Vagina (tissue), 2 donors: ENCODE results near the gene ZNF490.

ENCODE experiments used
- CTCF ChIP-seq, 3 experiments: fragments of 450-650 bp in 2 of 3; fragments of 200-600 bp in 1 of 3; sonication (generic) in 1 of 3; IDR thresholded peaks; one replicate each; pipeline ENCODE4 v1.5.1; 2017 to 2019; ENCODE audit warnings: antibody characterized with exemption in 3 of 3, mild to moderate bottlenecking in 2 of 3, moderate library complexity in 2 of 3
- POLR2A ChIP-seq, 2 donors: fragments of 450-650 bp; IDR thresholded peaks; one replicate each; pipeline ENCODE4 v1.6.1; 2017; ENCODE audit warnings: antibody characterized with exemption in 2 of 2, mild to moderate bottlenecking in 2 of 2, moderate library complexity in 2 of 2
- POLR2AphosphoS5 ChIP-seq, 2 donors: sonication (generic); formaldehyde crosslinking; IDR thresholded peaks; one replicate each; pipeline ENCODE4 v1.9.0; 2017; ENCODE audit warnings: antibody characterized with exemption in 2 of 2, mild to moderate bottlenecking in 2 of 2, low read depth in 1 of 2; ENCODE audit not compliant: insufficient read depth in 1 of 2

GRCh38 chr19:12551060-12551832 lies 59.4 kb downstream of the ZNF490 start, which contains the start of gene ZNF564:
- TF ChIP-seq CTCF (IDR thresholded peaks at IDR 0.05) (peak in 1 of 3 experiments; percentile 17), POLR2AphosphoS5 (IDR thresholded peaks at IDR 0.05; ENCODE audit: insufficient read depth in 1 of 2, low read depth in 1 of 2) (peak; percentile 89 to 92), POLR2A (IDR thresholded peaks at IDR 0.05) (peak in 1 of 2 donors; percentile 36)
